MCF 10A (cell line): Measurements from ENCODE around the gene LAPTM5. TPM values are rescaled to one million over a fixed set of nuclear protein-coding genes. Genes with fewer than 3 reads are reported as not detected.

Source experiments
- BruUV-seq: library from RNA; stranded (reverse); fragments of 400-500 nt; replicated peaks from 2 replicates; lab custom pipeline; 2021; lab: Mats Ljungman, UMichigan
- CTCF ChIA-PET: fragments of 300-600 bp; sonication (Branson Sonifier 250); formaldehyde crosslinking; extraction: SDS; loops from one replicate; lab custom pipeline; 2021; ENCODE audit warnings: antibody characterized with exemption, inconsistent platforms; lab: Yijun Ruan, JAX
- POLR2A ChIA-PET: fragments of 300-600, 350-650 bp; sonication (Branson Sonifier 250); formaldehyde crosslinking; extraction: SDS; loops from one replicate; lab custom pipeline; 2020; ENCODE audit warnings: antibody characterized with exemption, inconsistent platforms; lab: Yijun Ruan, JAX
- DNase-seq: peaks from one replicate; pipeline ENCODE4 v3.0.0-alpha.2; 2018; ENCODE audit not compliant: unreplicated experiment
- H3K27ac Mint-ChIP-seq: one replicate; pipeline ENCODE4 v1.8.0; 2022; ENCODE audit warnings: mild to moderate bottlenecking, low read depth, mixed read lengths; ENCODE audit not compliant: unreplicated experiment
- H3K27me3 Mint-ChIP-seq: one replicate; pipeline ENCODE4 v1.8.0; 2022; ENCODE audit warnings: mixed read lengths; ENCODE audit not compliant: insufficient read depth, unreplicated experiment
- H3K36me3 Mint-ChIP-seq: one replicate; pipeline ENCODE4 v1.8.0; 2022; ENCODE audit warnings: mild to moderate bottlenecking, moderate library complexity, mixed read lengths; ENCODE audit not compliant: insufficient read depth, unreplicated experiment
- H3K4me1 Mint-ChIP-seq: one replicate; pipeline ENCODE4 v1.8.0; 2022; ENCODE audit warnings: mixed read lengths; ENCODE audit not compliant: insufficient read depth, unreplicated experiment
- H3K4me3 Mint-ChIP-seq: one replicate; pipeline ENCODE4 v1.8.0; 2022; ENCODE audit warnings: mild to moderate bottlenecking, moderate library complexity, mixed read lengths; ENCODE audit not compliant: unreplicated experiment
- H3K9me3 Mint-ChIP-seq: one replicate; pipeline ENCODE4 v1.8.0; 2022; ENCODE audit warnings: mixed read lengths; ENCODE audit not compliant: unreplicated experiment
- CTCF ChIP-seq: fragments of 200-600 bp; IDR thresholded peaks from one replicate; pipeline ENCODE4 v1.8.0; 2022; ENCODE audit warnings: antibody characterized with exemption, mild to moderate bottlenecking; ENCODE audit not compliant: unreplicated experiment
- intact Hi-C: fragments of 100-400 bp; cut with micrococcal nuclease; formaldehyde crosslinking; loops from 2 replicates; pipeline ENCODE4 v1.14.1; 2022
- total RNA-seq: library from RNA; stranded (reverse); gene quantifications from 2 replicates; pipeline ENCODE4 v1.2.3, GENCODE V29; 2022

The LAPTM5 gene
- total RNA-seq, 1 experiment from 2014 or later = 15.9 TPM

- no peak for TF ChIP-seq CTCF
- Mint-ChIP-seq H3K4me3 (no peak overlapping the region), H3K36me3 (no peaks in the 10 kb centered on the region), H3K9me3 (no peaks in the 10 kb centered on the region), H3K27ac (no peak overlapping the region), H3K27me3 (no peaks in the 10 kb centered on the region), H3K4me1 (peaks cover 13% of the 10 kb centered on the region)
- ChIA-PET POLR2A (no interaction called here), CTCF (no interaction called here)
- no TSS peak for BruUV-seq
- intact Hi-C loops = no loop called here
- no peak for DNase-seq
Observed at GRCh38 chr1:30693822-30694221, 63.8 kb downstream of the LAPTM5 start.

GRCh38 chr1:30693366-30693765 lies 64.2 kb downstream of the LAPTM5 start:
- intact Hi-C loops = no loop called here
- no peaks in the 10 kb centered on the region for H3K27me3 Mint-ChIP-seq
- no peaks in the 10 kb centered on the region for H3K36me3 Mint-ChIP-seq
- ChIA-PET POLR2A (interaction anchor here (0.6 kb wide), 1 partner anchor 18 kb away, joined by 4 read pairs; no protein-coding TSS in a partner anchor), CTCF (no interaction called here)
- BruUV-seq = no TSS peak
- no peak overlapping the region for H3K27ac Mint-ChIP-seq
- DNase-seq = no peak
- H3K9me3 Mint-ChIP-seq = no peaks in the 10 kb centered on the region
- H3K4me1 Mint-ChIP-seq = peaks cover 13% of the 10 kb centered on the region
- no peak for TF ChIP-seq CTCF
- no peak overlapping the region for H3K4me3 Mint-ChIP-seq

GRCh38 chr1:30692948-30693301 lies 64.6 kb downstream of the LAPTM5 start:
- Mint-ChIP-seq H3K27me3 (no peaks in the 10 kb centered on the region), H3K9me3 (no peaks in the 10 kb centered on the region), H3K4me3 (no peak overlapping the region), H3K4me1 (peaks cover 13% of the 10 kb centered on the region), H3K27ac (no peak overlapping the region), H3K36me3 (no peaks in the 10 kb centered on the region)
- intact Hi-C loops = no loop called here
- ChIA-PET CTCF (no interaction called here), POLR2A (interaction anchor here (0.6 kb wide), 1 partner anchor 18 kb away, joined by 4 read pairs; no protein-coding TSS in a partner anchor)
- no TSS peak for BruUV-seq
- DNase-seq = no peak
- TF ChIP-seq CTCF = no peak

- Mint-ChIP-seq H3K9me3 (no peaks in the 10 kb centered on the region), H3K4me3 (no peak overlapping the region), H3K27me3 (no peaks in the 10 kb centered on the region), H3K36me3 (no peaks in the 10 kb centered on the region), H3K27ac (no peak overlapping the region), H3K4me1 (peaks cover 13% of the 10 kb centered on the region)
- no peak for DNase-seq
- ChIA-PET POLR2A (interaction anchor here (1.3 kb wide), 1 partner anchor 14 kb away, joined by 3 read pairs; no protein-coding TSS in a partner anchor), CTCF (interaction anchor here (0.6 to 0.9 kb wide), 2 partner anchors 16 to 1159 kb away, joined by 3 to 5 read pairs; no protein-coding TSS in a partner anchor)
- intact Hi-C loops = no loop called here
- BruUV-seq = no TSS peak
- no peak for TF ChIP-seq CTCF
Observed at GRCh38 chr1:30692201-30692947, 65.2 kb downstream of the LAPTM5 start.
